ENCODE results near the gene ANXA2R.

The ANXA2R gene

DNA sequence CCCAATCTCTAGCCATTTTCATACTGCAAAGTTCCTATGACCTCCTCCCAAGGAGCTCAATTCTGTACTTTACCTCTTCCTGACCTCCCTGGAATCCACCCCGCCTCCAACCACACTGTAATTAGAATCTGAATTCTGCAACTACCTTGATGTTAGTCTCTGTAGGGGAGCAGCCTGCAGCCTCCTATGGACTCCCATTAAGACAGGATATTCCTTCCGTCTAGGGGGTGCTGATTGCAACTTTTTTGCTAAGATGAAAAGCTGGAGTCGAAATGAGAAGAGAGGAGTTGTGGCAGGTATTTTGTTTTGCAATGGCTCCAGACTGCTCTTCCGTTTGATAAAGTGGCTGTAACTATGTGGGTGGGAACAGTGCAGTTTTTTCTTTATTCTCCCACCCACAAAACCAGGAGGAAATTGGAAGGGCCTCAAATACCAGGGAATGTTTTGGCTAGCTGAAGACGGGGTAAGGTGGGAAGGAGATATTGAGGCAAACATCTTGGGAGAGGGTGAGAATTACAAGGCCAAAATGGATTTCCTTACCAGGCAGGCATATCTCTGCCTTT lies 23.8 kb downstream of the ANXA2R start:
- no peaks in the 10 kb centered on the region for H3K9me3 ChIP-seq (ENCODE audit: control insufficient read depth in 2 of 2, low read length in 2 of 2)
- peak overlapping the region in 1 of 2 donors; percentile 87 for H3K4me3 ChIP-seq (ENCODE audit: low read length in 2 of 2)
- H3K4me1 ChIP-seq (ENCODE audit: control insufficient read depth in 2 of 2, insufficient read depth in 2 of 2, low read length in 2 of 2), result peaks cover 10 to 21% of the 10 kb centered on the region in 2 donors
- H3K9ac ChIP-seq (ENCODE audit: low read depth in 1 of 2, low read length in 2 of 2), result no peak overlapping the region
- H3K27ac ChIP-seq (ENCODE audit: low read depth in 2 of 2, low read length in 2 of 2), result no peak overlapping the region
- peaks cover 0 to 2% of the 10 kb centered on the region in 2 donors for H3K27me3 ChIP-seq (ENCODE audit: control insufficient read depth in 2 of 2, insufficient read depth in 2 of 2, low read length in 2 of 2)
- no peaks in the 10 kb centered on the region for H3K36me3 ChIP-seq (ENCODE audit: control insufficient read depth in 2 of 2, insufficient read depth in 2 of 2, low read length in 2 of 2)

GRCh38 chr5:43014522-43014921 lies 25.6 kb downstream of the ANXA2R start:
- no peaks in the 10 kb centered on the region for H3K9me3 ChIP-seq (ENCODE audit: control insufficient read depth in 2 of 2, low read length in 2 of 2)
- H3K9ac ChIP-seq (ENCODE audit: low read depth in 1 of 2, low read length in 2 of 2), result no peak overlapping the region
- no peak overlapping the region for H3K4me3 ChIP-seq (ENCODE audit: low read length in 2 of 2)
- H3K27me3 ChIP-seq (ENCODE audit: control insufficient read depth in 2 of 2, insufficient read depth in 2 of 2, low read length in 2 of 2), result peaks cover 0 to 2% of the 10 kb centered on the region in 2 donors
- H3K36me3 ChIP-seq (ENCODE audit: control insufficient read depth in 2 of 2, insufficient read depth in 2 of 2, low read length in 2 of 2), result no peaks in the 10 kb centered on the region
- no peak overlapping the region for H3K27ac ChIP-seq (ENCODE audit: low read depth in 2 of 2, low read length in 2 of 2)
- peaks cover 17 to 22% of the 10 kb centered on the region in 2 donors for H3K4me1 ChIP-seq (ENCODE audit: control insufficient read depth in 2 of 2, insufficient read depth in 2 of 2, low read length in 2 of 2)

- Histone ChIP-seq H3K36me3 (ENCODE audit: control insufficient read depth in 2 of 2, insufficient read depth in 2 of 2, low read length in 2 of 2) (no peaks in the 10 kb centered on the region), H3K4me1 (ENCODE audit: control insufficient read depth in 2 of 2, insufficient read depth in 2 of 2, low read length in 2 of 2) (peaks cover 11 to 16% of the 10 kb centered on the region in 2 donors), H3K4me3 (ENCODE audit: low read length in 2 of 2) (no peak overlapping the region), H3K9ac (ENCODE audit: low read depth in 1 of 2, low read length in 2 of 2) (peak overlapping the region in 1 of 2 donors; percentile 17), H3K27ac (ENCODE audit: low read depth in 2 of 2, low read length in 2 of 2) (no peak overlapping the region), H3K9me3 (ENCODE audit: control insufficient read depth in 2 of 2, low read length in 2 of 2) (no peaks in the 10 kb centered on the region), H3K27me3 (ENCODE audit: control insufficient read depth in 2 of 2, insufficient read depth in 2 of 2, low read length in 2 of 2) (no peaks in the 10 kb centered on the region)
Measured at GRCh38 chr5:43010935-43011315, 29.2 kb downstream of the ANXA2R start.

- Histone ChIP-seq H3K27ac (ENCODE audit: low read depth in 2 of 2, low read length in 2 of 2) (peak overlapping the region; percentile 93 to 94), H3K4me3 (ENCODE audit: low read length in 2 of 2) (peak overlapping the region; percentile 85 to 88), H3K9ac (ENCODE audit: low read depth in 1 of 2, low read length in 2 of 2) (peak overlapping the region; percentile 80 to 94), H3K4me1 (ENCODE audit: control insufficient read depth in 2 of 2, insufficient read depth in 2 of 2, low read length in 2 of 2) (peaks cover 11 to 16% of the 10 kb centered on the region in 2 donors), H3K27me3 (ENCODE audit: control insufficient read depth in 2 of 2, insufficient read depth in 2 of 2, low read length in 2 of 2) (no peaks in the 10 kb centered on the region), H3K36me3 (ENCODE audit: control insufficient read depth in 2 of 2, insufficient read depth in 2 of 2, low read length in 2 of 2) (no peaks in the 10 kb centered on the region), H3K9me3 (ENCODE audit: control insufficient read depth in 2 of 2, low read length in 2 of 2) (no peaks in the 10 kb centered on the region)
Measured at GRCh38 chr5:43008363-43009153, 31.6 kb downstream of the ANXA2R start.

DNA sequence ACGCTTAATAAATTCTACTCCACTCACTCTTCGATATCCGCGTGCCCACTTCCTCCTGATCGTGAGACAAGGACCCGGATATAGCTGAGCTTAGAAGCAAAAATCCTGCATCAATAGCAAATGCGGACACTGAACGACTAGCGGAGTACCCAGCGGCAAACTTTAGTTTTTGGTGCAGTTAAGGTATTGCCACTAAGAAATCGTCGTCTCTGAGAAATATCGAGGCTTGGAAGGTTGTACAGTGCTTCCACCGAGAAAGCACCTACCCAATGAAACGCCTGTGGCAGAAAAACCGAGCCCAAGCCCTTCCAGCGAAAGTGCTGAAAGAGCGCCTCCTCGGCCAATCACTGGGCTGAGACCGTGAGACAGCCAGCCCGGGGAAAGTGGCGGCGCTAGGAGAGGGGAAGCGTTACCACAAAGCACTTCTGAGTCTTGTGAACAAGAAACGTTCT lies 32.2 kb downstream of the ANXA2R start:
- Histone ChIP-seq H3K36me3 (ENCODE audit: control insufficient read depth in 2 of 2, insufficient read depth in 2 of 2, low read length in 2 of 2) (no peaks in the 10 kb centered on the region), H3K9me3 (ENCODE audit: control insufficient read depth in 2 of 2, low read length in 2 of 2) (no peaks in the 10 kb centered on the region), H3K9ac (ENCODE audit: low read depth in 1 of 2, low read length in 2 of 2) (peak overlapping the region; percentile 80 to 94), H3K27ac (ENCODE audit: low read depth in 2 of 2, low read length in 2 of 2) (peak overlapping the region; percentile 93 to 94), H3K4me1 (ENCODE audit: control insufficient read depth in 2 of 2, insufficient read depth in 2 of 2, low read length in 2 of 2) (peaks cover 11 to 16% of the 10 kb centered on the region in 2 donors), H3K4me3 (ENCODE audit: low read length in 2 of 2) (peak overlapping the region; percentile 85 to 88), H3K27me3 (ENCODE audit: control insufficient read depth in 2 of 2, insufficient read depth in 2 of 2, low read length in 2 of 2) (no peaks in the 10 kb centered on the region)

DNA sequence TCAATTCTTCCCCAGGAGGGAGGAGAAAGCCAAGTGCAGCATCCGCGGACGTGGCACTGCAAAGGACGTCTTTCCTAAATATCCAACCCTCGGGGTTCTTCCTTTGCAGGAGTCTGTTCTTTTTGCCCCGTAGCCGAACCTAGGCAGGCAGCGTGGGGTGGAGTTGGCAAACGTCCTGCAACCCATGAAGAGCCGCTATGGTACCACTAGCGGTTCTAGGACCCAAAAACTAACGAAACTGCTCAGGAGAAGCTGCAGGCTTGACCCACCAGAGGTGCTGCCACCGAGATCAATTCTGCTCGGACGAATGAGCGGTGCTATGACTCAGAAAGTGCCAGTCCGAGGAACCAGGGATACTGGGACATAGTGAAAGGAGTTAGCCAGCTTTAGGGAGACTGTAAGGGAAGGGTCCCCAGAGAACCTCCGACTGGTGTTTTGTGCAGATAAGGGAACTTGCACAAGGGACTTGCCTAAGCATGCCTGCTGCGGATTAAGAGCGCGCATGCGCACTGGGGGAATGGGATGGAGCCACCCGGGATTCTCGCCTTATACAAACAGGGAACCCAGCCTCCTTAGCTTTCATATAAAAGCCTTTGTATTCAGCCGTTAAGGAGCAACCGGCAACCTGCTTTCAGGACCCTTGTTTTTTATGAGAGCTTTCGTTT lies 32.7 kb downstream of the ANXA2R start:
- Histone ChIP-seq H3K27ac (ENCODE audit: low read depth in 2 of 2, low read length in 2 of 2) (peak overlapping the region; percentile 93 to 94), H3K4me3 (ENCODE audit: low read length in 2 of 2) (peak overlapping the region; percentile 85 to 88), H3K9ac (ENCODE audit: low read depth in 1 of 2, low read length in 2 of 2) (peak overlapping the region; percentile 80 to 94), H3K36me3 (ENCODE audit: control insufficient read depth in 2 of 2, insufficient read depth in 2 of 2, low read length in 2 of 2) (no peaks in the 10 kb centered on the region), H3K9me3 (ENCODE audit: control insufficient read depth in 2 of 2, low read length in 2 of 2) (no peaks in the 10 kb centered on the region), H3K27me3 (ENCODE audit: control insufficient read depth in 2 of 2, insufficient read depth in 2 of 2, low read length in 2 of 2) (peaks cover 2 to 3% of the 10 kb centered on the region in 2 donors), H3K4me1 (ENCODE audit: control insufficient read depth in 2 of 2, insufficient read depth in 2 of 2, low read length in 2 of 2) (peaks cover 11 to 16% of the 10 kb centered on the region in 2 donors)

DNA sequence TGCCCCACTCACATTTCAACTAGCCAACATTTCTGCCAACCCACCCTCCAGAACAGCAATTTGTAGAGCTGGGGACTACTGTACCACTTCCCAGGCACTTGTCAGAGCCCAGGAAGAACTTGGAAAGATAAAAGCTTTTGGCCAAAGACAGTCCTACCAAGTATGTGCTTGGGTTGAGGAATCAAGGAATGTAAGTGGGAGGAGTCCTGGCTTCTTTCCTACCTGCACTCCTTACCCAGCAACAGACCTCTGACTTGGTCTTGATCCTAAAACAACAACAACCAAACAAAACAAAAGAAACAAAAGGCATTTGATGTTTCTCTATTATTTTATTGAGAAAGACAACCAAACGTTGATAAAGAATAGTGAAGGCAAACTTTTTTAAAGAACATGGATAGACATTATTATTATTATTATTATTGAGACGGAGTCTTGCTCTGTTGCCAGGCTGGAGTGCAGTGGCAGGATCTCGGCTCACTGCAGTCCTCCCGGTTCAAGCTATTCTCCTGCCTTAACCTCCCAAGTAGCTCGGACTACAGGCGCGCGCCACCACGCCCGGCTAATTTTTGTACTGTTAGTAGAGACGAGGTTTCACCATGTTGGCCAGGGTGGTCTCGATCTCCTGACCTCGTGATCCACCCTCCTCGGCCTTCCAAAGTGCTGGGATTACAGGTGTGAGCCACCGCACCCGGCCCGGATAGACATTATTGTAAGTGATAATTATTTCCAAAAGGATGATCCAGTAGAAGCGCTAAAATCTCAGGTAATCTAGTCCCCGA lies 33.5 kb downstream of the ANXA2R start:
- Histone ChIP-seq H3K9ac (ENCODE audit: low read depth in 1 of 2, low read length in 2 of 2) (no peak overlapping the region), H3K27ac (ENCODE audit: low read depth in 2 of 2, low read length in 2 of 2) (peak overlapping the region in 1 of 2 donors; percentile 94), H3K9me3 (ENCODE audit: control insufficient read depth in 2 of 2, low read length in 2 of 2) (no peaks in the 10 kb centered on the region), H3K36me3 (ENCODE audit: control insufficient read depth in 2 of 2, insufficient read depth in 2 of 2, low read length in 2 of 2) (no peaks in the 10 kb centered on the region), H3K4me1 (ENCODE audit: control insufficient read depth in 2 of 2, insufficient read depth in 2 of 2, low read length in 2 of 2) (peaks cover 11 to 16% of the 10 kb centered on the region in 2 donors), H3K27me3 (ENCODE audit: control insufficient read depth in 2 of 2, insufficient read depth in 2 of 2, low read length in 2 of 2) (peaks cover 3 to 6% of the 10 kb centered on the region in 2 donors), H3K4me3 (ENCODE audit: low read length in 2 of 2) (peak overlapping the region; percentile 85 to 88)

- H3K27me3 ChIP-seq (ENCODE audit: control insufficient read depth in 2 of 2, insufficient read depth in 2 of 2, low read length in 2 of 2), result peaks cover 13 to 21% of the 10 kb centered on the region in 2 donors
- H3K27ac ChIP-seq (ENCODE audit: low read depth in 2 of 2, low read length in 2 of 2), result no peak overlapping the region
- H3K36me3 ChIP-seq (ENCODE audit: control insufficient read depth in 2 of 2, insufficient read depth in 2 of 2, low read length in 2 of 2), result no peaks in the 10 kb centered on the region
- peaks cover 7 to 10% of the 10 kb centered on the region in 2 donors for H3K4me1 ChIP-seq (ENCODE audit: control insufficient read depth in 2 of 2, insufficient read depth in 2 of 2, low read length in 2 of 2)
- no peak overlapping the region for H3K9ac ChIP-seq (ENCODE audit: low read depth in 1 of 2, low read length in 2 of 2)
- no peak overlapping the region for H3K4me3 ChIP-seq (ENCODE audit: low read length in 2 of 2)
- no peaks in the 10 kb centered on the region for H3K9me3 ChIP-seq (ENCODE audit: control insufficient read depth in 2 of 2, low read length in 2 of 2)
Measured at GRCh38 chr5:43005031-43005430, 35.1 kb downstream of the ANXA2R start.

GRCh38 chr5:43001748-43002147 lies 38.4 kb downstream of the ANXA2R start:
- no peaks in the 10 kb centered on the region for H3K9me3 ChIP-seq (ENCODE audit: control insufficient read depth in 2 of 2, low read length in 2 of 2)
- H3K27ac ChIP-seq (ENCODE audit: low read depth in 2 of 2, low read length in 2 of 2), result no peak overlapping the region
- H3K4me1 ChIP-seq (ENCODE audit: control insufficient read depth in 2 of 2, insufficient read depth in 2 of 2, low read length in 2 of 2), result no peaks in the 10 kb centered on the region
- no peaks in the 10 kb centered on the region for H3K36me3 ChIP-seq (ENCODE audit: control insufficient read depth in 2 of 2, insufficient read depth in 2 of 2, low read length in 2 of 2)
- H3K4me3 ChIP-seq (ENCODE audit: low read length in 2 of 2), result no peak overlapping the region
- H3K9ac ChIP-seq (ENCODE audit: low read depth in 1 of 2, low read length in 2 of 2), result no peak overlapping the region
- peaks cover 21 to 30% of the 10 kb centered on the region in 2 donors for H3K27me3 ChIP-seq (ENCODE audit: control insufficient read depth in 2 of 2, insufficient read depth in 2 of 2, low read length in 2 of 2)
